ENCODE data around the gene RPL27.

The RPL27 gene

GRCh38 chr17:43014649-43015542, 16.7 kb downstream of the RPL27 start:
- TF ChIP-seq ZFP30 (CRISPR knock-in tag; IDR thresholded peaks at IDR 0.05) (no peak), ZNF70 (CRISPR knock-in tag; IDR thresholded peaks at IDR 0.05) (no peak), PATZ1 (CRISPR knock-in tag; IDR thresholded peaks at IDR 0.05; ENCODE audit: borderline replicate concordance) (no peak), TCF4 (CRISPR knock-in tag; IDR thresholded peaks at IDR 0.05; ENCODE audit: borderline replicate concordance) (no peak), POU6F1 (CRISPR knock-in tag; IDR thresholded peaks at IDR 0.05; ENCODE audit: borderline replicate concordance, low read depth) (no peak), ISL1 (CRISPR knock-in tag; IDR thresholded peaks at IDR 0.05) (no peak), PPARA (CRISPR knock-in tag; IDR thresholded peaks at IDR 0.05; ENCODE audit: borderline replicate concordance) (no peak), ZFP3 (CRISPR knock-in tag; IDR thresholded peaks at IDR 0.05) (no peak), SNAI2 (CRISPR knock-in tag; IDR thresholded peaks at IDR 0.05) (no peak), ZNF8 (CRISPR knock-in tag; IDR thresholded peaks at IDR 0.05) (no peak), OSR1 (CRISPR knock-in tag; IDR thresholded peaks at IDR 0.05) (no peak), GLIS3 (CRISPR knock-in tag; IDR thresholded peaks at IDR 0.05) (no peak), RARB (CRISPR knock-in tag; IDR thresholded peaks at IDR 0.05) (no peak), ZNF565 (CRISPR knock-in tag; conservative IDR thresholded peaks at IDR 0.05; ENCODE audit: low read depth) (no peak)
- TF ChIP-seq, protein P1, sequence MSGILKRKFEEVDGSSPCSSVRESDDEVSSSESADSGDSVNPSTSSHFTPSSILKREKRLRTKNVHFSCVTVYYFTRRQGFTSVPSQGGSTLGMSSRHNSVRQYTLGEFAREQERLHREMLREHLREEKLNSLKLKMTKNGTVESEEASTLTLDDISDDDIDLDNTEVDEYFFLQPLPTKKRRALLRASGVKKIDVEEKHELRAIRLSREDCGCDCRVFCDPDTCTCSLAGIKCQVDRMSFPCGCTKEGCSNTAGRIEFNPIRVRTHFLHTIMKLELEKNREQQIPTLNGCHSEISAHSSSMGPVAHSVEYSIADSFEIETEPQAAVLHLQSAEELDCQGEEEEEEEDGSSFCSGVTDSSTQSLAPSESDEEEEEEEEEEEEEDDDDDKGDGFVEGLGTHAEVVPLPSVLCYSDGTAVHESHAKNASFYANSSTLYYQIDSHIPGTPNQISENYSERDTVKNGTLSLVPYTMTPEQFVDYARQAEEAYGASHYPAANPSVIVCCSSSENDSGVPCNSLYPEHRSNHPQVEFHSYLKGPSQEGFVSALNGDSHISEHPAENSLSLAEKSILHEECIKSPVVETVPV (CRISPR knock-in tag; IDR thresholded peaks at IDR 0.05), result no peak
- TF ChIP-seq, protein P2, sequence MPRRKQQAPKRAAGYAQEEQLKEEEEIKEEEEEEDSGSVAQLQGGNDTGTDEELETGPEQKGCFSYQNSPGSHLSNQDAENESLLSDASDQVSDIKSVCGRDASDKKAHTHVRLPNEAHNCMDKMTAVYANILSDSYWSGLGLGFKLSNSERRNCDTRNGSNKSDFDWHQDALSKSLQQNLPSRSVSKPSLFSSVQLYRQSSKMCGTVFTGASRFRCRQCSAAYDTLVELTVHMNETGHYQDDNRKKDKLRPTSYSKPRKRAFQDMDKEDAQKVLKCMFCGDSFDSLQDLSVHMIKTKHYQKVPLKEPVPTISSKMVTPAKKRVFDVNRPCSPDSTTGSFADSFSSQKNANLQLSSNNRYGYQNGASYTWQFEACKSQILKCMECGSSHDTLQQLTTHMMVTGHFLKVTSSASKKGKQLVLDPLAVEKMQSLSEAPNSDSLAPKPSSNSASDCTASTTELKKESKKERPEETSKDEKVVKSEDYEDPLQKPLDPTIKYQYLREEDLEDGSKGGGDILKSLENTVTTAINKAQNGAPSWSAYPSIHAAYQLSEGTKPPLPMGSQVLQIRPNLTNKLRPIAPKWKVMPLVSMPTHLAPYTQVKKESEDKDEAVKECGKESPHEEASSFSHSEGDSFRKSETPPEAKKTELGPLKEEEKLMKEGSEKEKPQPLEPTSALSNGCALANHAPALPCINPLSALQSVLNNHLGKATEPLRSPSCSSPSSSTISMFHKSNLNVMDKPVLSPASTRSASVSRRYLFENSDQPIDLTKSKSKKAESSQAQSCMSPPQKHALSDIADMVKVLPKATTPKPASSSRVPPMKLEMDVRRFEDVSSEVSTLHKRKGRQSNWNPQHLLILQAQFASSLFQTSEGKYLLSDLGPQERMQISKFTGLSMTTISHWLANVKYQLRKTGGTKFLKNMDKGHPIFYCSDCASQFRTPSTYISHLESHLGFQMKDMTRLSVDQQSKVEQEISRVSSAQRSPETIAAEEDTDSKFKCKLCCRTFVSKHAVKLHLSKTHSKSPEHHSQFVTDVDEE (CRISPR knock-in tag; IDR thresholded peaks at IDR 0.05), result no peak
- no peak for ATAC-seq

DNA sequence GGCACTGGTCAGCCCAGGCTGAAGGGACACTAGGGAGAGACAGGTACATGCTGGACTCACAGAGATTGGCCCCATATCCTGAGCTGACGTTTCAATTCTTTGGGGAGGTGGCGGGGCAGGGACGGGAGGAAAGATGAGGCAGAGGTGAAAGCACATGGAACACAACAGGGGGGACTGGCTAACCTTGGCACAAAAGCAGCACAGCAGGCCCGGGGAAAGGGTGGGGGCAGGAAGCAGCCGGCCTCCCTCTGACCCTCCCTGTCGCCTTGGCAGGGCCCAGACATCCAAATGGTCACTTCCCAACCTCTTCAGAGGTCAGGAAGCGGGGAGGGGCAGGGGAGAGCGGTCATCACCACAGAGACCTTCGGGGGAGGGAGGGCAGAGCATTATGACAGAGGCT, 17.4 kb downstream of the RPL27 start:
- TF ChIP-seq CSDC2 (CRISPR knock-in tag; IDR thresholded peaks at IDR 0.05), result no peak
- no peak for TF ChIP-seq SNAI2 (CRISPR knock-in tag; IDR thresholded peaks at IDR 0.05)
- TF ChIP-seq TOX (CRISPR knock-in tag; IDR thresholded peaks at IDR 0.05; ENCODE audit: borderline replicate concordance), result no peak
- no peak for TF ChIP-seq ESRRG (CRISPR knock-in tag; IDR thresholded peaks at IDR 0.05)
- TF ChIP-seq ZC3H10 (CRISPR knock-in tag; IDR thresholded peaks at IDR 0.05), result no peak
- TF ChIP-seq PATZ1 (CRISPR knock-in tag; IDR thresholded peaks at IDR 0.05; ENCODE audit: borderline replicate concordance), result no peak
- no peak for TF ChIP-seq ZFP3 (CRISPR knock-in tag; IDR thresholded peaks at IDR 0.05)
- no peak for TF ChIP-seq ZNF70 (CRISPR knock-in tag; IDR thresholded peaks at IDR 0.05)
- TF ChIP-seq OSR1 (CRISPR knock-in tag; IDR thresholded peaks at IDR 0.05), result no peak
- no peak for TF ChIP-seq GLIS3 (CRISPR knock-in tag; IDR thresholded peaks at IDR 0.05)
- no peak for TF ChIP-seq CREB5 (CRISPR knock-in tag; IDR thresholded peaks at IDR 0.05; ENCODE audit: low read depth)
- no peak for TF ChIP-seq ZFP30 (CRISPR knock-in tag; IDR thresholded peaks at IDR 0.05)
- TF ChIP-seq RARB (CRISPR knock-in tag; IDR thresholded peaks at IDR 0.05), result no peak

More for the DNA sequence above, 17.4 kb downstream of the RPL27 start:
- no peak for ATAC-seq
